NCI-H82 (cell line): ENCODE measurements around the gene AGAP5.
A peak's percentile ranks its signal among the peaks of the same experiment; 100 is the strongest.

ENCODE experiments used
- DNase-seq: peaks from one replicate; lab custom pipeline; 2025; lab: John Stamatoyannopoulos, UW

Gene AGAP5

DNA sequence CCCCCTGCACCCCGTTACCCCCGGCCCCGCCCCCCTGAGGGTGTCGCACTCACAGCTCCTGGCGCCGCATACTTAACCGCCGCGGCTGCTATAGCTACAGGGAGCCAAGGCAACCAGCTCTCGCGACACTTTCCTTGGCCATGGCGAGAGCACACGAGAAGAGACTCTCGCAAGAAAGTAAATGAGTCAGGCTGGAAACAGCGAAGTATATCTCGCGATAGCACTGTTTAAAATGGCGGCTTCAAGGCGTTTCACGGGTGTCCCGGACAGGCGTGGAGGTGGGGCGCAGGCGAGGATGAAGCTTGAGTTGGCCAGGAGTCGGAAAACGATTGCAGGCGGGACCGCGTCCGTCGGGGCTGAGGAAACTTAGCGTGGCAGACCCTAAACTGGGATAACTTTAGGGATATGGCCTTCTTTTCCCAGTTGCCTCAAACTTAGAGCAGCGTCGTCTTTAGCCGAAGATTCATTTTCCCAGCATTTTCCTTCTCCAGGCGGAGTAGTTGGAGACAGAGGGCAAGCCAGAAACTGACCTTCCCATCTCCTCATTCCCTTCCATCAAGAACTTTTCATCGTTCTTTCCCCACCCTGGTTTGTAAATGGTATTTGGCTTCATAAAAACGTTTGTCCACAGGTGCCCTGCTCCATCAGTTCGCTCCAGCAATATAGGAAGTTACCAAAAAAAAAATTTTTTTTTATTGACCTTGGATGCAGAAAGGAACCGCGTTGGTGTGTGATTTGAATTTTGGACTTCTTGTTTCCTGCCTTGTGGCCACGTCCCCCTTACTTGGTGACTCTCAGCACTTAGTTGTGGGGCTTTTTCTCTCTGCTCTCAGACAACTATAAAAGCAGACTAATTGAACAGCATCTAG is 71.8 kb downstream of the AGAP5 start:
- DNase-seq, result peak; percentile 97

GRCh38 chr10:73625004-73625883 is 72.7 kb downstream of the AGAP5 start:
- DNase-seq, result peak; percentile 57
